Stimulated activated CD8-positive, alpha-beta memory T cell treated with anti-CD3 and anti-CD28 coated beads, Interleukin-15, amount 100 ng/mL, for 1 hour (primary cell): ENCODE data around the gene ASB15.

Experiments
- DNase-seq: peaks from one replicate; pipeline ENCODE4 v3.0.0-alpha.2; 2020; ENCODE audit warnings: low read depth

ASB15 gene

GRCh38 chr7:123663200-123663599, 61.6 kb downstream of the ASB15 start:
- DNase-seq = no peak

- DNase-seq = no peak
Measured at GRCh38 chr7:123665157-123665556, 63.5 kb downstream of the ASB15 start.

- DNase-seq = no peak
Measured at GRCh38 chr7:123665896-123666295, 64.3 kb downstream of the ASB15 start.

GRCh38 chr7:123666492-123666891, 64.9 kb downstream of the ASB15 start:
- DNase-seq = no peak

- DNase-seq = no peak
Measured at GRCh38 chr7:123669485-123669884, 67.9 kb downstream of the ASB15 start.

DNA sequence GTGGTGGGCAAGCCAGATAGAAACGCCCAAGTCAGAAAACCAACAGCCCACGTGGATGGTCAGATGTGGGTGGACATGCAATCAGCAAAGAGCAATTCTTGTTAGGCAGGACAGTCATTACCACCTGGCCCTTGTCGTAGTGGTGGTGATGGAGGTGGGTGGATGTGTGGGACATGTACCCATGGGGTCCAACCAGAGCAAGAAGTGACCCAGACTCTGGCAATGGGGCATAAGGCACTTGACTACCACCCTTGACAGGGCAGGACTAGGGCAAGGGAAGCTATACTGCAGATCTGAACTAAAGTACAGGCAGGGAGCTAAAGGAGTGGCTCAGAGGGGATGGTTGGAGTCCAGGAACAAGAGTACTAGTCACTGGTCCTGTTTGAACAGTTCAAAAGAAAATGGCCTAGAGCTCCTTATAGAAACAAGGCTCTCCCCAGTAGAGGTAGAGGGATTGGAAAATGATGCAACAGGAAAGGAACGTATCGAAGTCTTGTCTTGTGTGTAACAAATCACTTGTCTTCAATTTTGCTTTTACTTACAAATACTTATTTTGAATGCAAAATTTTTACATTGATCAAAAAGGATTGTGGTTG, 71.6 kb downstream of the ASB15 start:
- DNase-seq = no peak

GRCh38 chr7:123673752-123674398, 72.3 kb downstream of the ASB15 start:
- DNase-seq = no peak

DNA sequence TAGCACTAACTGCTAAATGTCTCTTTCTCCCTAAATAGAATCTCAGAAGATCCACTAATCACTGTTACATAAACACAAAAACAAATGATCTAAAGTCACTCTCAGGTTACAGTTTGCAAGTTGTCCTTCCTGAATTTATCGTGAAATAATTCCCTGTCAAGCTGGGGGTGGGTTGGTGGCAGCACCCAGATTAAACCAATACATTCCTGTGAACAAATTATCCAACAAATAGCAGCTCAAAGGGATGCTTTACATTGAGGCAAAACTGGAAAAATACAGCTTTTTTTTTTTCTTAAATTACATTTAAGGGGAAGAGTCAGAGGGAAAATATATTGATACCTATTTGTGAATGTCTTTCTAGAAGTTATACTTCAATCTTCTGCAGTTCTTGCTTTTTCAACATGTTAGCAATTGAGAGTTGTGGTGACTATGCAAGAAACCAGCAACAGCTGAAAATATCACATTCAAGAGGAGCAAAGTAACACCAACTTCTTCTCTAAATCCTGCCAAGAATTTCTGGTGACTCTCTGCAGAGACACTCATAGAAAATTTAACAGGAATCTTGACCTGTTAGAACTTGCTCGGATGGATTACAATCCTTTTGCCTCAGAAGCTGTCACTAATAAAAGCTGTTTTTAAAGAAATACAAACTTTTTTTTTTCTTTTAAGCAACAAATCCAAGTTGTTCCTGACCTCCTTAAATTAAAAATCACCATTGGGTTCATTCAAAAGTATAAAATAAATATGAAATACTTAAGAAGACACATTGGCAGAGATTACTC, 73.0 kb downstream of the ASB15 start:
- no peak for DNase-seq

DNA sequence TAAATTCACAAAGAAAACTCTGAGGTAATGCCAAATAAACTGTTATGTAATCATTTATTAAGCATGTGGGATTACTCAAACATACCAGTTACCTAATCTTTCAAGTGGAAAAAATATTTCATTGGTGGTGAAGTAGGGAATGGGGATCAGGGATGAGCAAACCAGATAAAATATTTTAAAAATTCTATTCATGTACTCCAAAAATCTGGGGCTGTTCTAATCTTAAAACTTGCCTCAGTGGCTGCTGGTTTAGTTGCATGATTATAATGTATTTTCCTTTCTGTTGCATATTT, 73.5 kb downstream of the ASB15 start:
- DNase-seq = no peak

DNA sequence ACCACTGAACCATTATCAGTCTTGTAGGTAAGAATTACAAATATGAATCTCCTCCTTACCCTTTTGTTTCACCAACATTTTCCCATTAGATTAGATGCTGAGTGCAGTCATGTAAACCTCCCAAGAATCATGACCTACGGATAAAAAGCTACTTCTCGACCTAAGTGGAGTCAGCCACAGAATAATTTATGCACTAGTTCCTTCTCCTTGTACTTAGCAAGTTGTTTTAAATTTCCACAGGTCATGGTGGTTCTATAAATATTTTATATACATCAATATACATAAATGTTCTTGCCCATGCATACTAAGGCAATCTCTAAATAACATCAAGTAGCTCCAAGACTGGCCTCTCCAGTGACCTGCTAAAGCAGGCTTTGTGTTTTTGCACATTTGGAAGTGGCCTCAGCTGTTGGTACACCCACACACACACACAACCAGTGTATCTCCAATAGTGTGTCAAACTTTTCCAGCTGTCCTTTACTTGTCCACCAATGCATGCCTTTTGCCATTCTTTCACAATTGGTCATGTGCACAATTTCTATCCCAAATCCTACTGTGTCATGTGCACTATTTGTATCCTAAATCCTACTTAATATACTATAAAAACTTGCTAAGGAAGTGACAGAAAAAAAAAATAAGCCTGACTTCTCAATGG, 75.6 kb downstream of the ASB15 start:
- no peak for DNase-seq

DNA sequence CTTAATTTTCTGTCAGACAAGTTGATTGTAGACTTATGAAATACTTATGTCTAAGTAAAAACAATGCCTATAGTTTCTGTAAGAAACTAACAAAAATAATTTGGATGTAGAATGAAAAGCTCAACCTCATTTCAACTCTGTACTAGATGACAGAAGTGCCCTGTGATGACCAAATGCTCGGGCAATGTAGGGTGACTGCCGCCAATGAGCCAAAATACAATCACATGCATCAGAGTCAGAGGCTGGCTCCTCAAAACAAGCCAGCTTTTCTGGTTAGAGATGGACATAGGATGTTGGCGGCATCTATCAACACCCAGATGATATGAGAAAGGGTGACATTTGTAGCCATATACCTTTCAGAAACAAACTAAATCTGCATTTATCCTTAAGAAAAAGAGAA, 78.0 kb downstream of the ASB15 start:
- DNase-seq = no peak

DNA sequence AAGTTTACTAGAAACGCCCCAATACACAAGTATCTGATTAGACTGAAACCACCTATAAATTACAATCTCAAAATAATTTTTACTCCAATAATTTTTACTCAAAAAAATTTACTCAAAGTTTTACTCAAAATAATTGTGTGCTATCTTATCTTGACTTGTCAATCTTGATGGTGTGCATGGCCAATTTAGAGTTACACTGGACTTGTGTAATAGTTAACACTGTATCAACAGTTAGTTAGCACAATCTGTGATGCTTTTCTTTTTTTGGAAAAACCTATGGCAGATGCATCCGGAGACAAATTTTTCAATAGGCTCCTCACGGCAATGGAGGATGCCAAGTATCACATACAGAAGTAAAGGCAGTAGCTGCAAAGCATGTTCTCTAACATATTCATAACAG, 79.0 kb downstream of the ASB15 start:
- no peak for DNase-seq

- no peak for DNase-seq
Measured at GRCh38 chr7:123681561-123681960, 79.9 kb downstream of the ASB15 start.

GRCh38 chr7:123682690-123683089, 81.1 kb downstream of the ASB15 start:
- no peak for DNase-seq

GRCh38 chr7:123687161-123687560, 85.5 kb downstream of the ASB15 start:
- DNase-seq = no peak

DNA sequence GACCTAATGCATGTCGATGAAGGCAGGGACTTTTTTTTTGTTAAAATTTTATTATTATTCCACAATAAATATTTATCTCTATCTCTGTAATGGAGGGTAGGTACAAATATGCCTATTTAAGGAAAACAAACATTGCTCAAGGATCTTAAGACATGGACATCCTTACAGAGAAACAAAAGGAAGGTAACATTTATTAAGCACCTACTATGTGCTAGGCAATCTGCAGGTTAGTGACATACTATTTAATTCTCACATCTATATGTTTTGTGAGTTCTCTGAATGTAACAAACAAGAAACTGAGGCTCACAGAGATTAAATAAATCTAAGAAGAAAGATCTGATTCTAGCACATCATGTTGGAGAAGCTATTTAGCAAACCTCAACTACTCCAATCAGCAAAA, 86.1 kb downstream of the ASB15 start:
- DNase-seq = no peak
